HepG2 (cell line): ENCODE data around the gene TCF7L2. TPM values are rescaled to one million over a fixed set of nuclear protein-coding genes. Genes with fewer than 3 reads are reported as not detected.

ENCODE experiments used
- ATAC-seq: fragments of 200-7000 bp; cut with Tn5 transposase; 3 replicates; pipeline ENCODE4 v1.9.1; 2020; ENCODE audit warnings: mild to moderate bottlenecking, moderate library complexity
- BruUV-seq: library from RNA; stranded (reverse); fragments of 400-500 nt; replicated peaks from 2 replicates; lab custom pipeline; 2021; lab: Mats Ljungman, UMichigan
- CTCF ChIA-PET: fragments of 300-600 bp; formaldehyde crosslinking; extraction: SDS; loops from one replicate; lab custom pipeline; 2021; ENCODE audit warnings: low total read pairs, inconsistent platforms, low intra/inter-chr PET ratio; lab: Yijun Ruan, JAX
- POLR2A ChIA-PET: fragments of 350-600 bp; sonication (Branson Sonifier 250); formaldehyde crosslinking; loops from one replicate; lab custom pipeline; 2020; ENCODE audit warnings: antibody characterized with exemption, inconsistent platforms; lab: Yijun Ruan, JAX
- DNase-seq: peaks from one replicate; pipeline ENCODE4 v3.0.0-alpha.2; 2015; ENCODE audit warnings: low spot score
- FAIRE-seq: peaks from 3 replicates; lab custom pipeline; 2011; peaks lifted over from hg19 to GRCh38; lab: Jason Lieb, UNC
- H2AFZ ChIP-seq: one replicate; pipeline ENCODE4 v1.6.1; 2011; ENCODE audit warnings: low read length, inconsistent platforms
- H3K27ac ChIP-seq: fragments of 300-600 bp; 3 replicates; pipeline ENCODE4 v1.8.0; 2011; ENCODE audit warnings: mixed run types, mild to moderate bottlenecking, mixed read lengths, low read length, inconsistent platforms; ENCODE audit not compliant: insufficient read depth; ENCODE audit errors: extremely low read length
- H3K27me3 ChIP-seq, 2 experiments: fragments of 200-600 bp in 1 of 2; 2 replicates in 1 of 2; 3 replicates in 1 of 2; pipeline versions ENCODE4 v1.6.0 to v1.8.0; 2011; ENCODE audit warnings: low read length in 2 of 2, mild to moderate bottlenecking in 2 of 2, moderate library complexity in 2 of 2, inconsistent platforms in 1 of 2; ENCODE audit not compliant: insufficient read depth in 2 of 2, control insufficient read depth in 1 of 2
- H3K36me3 ChIP-seq, 2 experiments: fragments of 200-600 bp in 1 of 2; replicated peaks in 1 of 2; 2 replicates in 1 of 2; 3 replicates in 1 of 2; pipeline versions ENCODE4 v1.5.1 to v1.8.0; 2011; ENCODE audit warnings: low read length in 2 of 2, inconsistent platforms in 1 of 2; ENCODE audit not compliant: insufficient read depth in 2 of 2, control insufficient read depth in 1 of 2
- H3K4me1 ChIP-seq: 2 replicates; pipeline ENCODE4 v1.5.1; 2012; ENCODE audit warnings: low read length, inconsistent platforms; ENCODE audit not compliant: insufficient read depth
- H3K4me2 ChIP-seq: 2 replicates; pipeline ENCODE4 v1.6.0; 2011; ENCODE audit warnings: low read depth, low read length, inconsistent platforms
- H3K4me3 ChIP-seq, 3 experiments: fragments of 200-600 bp in 1 of 3; sonication (generic), shearing (Covaris generic) in 1 of 3; replicated peaks in 1 of 3; 2 replicates each; pipeline ENCODE4 v1.5.1; 2011 to 2016; ENCODE audit warnings: low read length in 3 of 3, inconsistent platforms in 2 of 3, low read depth in 2 of 3, mild to moderate bottlenecking in 2 of 3, control low read depth in 1 of 3, mixed read lengths in 1 of 3; ENCODE audit not compliant: insufficient read depth in 1 of 3
- H3K79me2 ChIP-seq: one replicate; pipeline ENCODE4 v1.6.1; 2011; ENCODE audit warnings: low read length, inconsistent platforms; ENCODE audit not compliant: insufficient read depth
- H3K9ac ChIP-seq: 2 replicates; pipeline ENCODE4 v1.6.0; 2011; ENCODE audit warnings: mild to moderate bottlenecking, low read depth, low read length, inconsistent platforms; ENCODE audit not compliant: insufficient read depth
- H3K9me3 ChIP-seq: 2 replicates; pipeline ENCODE4 v1.5.1; 2012; ENCODE audit warnings: mild to moderate bottlenecking, low read length
- H4K20me1 ChIP-seq: 2 replicates; pipeline ENCODE4 v1.6.0; 2011; ENCODE audit warnings: inconsistent platforms, mild to moderate bottlenecking, low read length, moderate library complexity; ENCODE audit not compliant: insufficient read depth
- ATF7 ChIP-seq, 2 experiments: fragments of 450-650 bp in 1 of 2; sonication (generic) in 1 of 2; formaldehyde crosslinking in 1 of 2; IDR thresholded peaks; 2 replicates each; pipeline versions ENCODE4 v1.4.0 to v1.6.1; 2016 to 2020; ENCODE audit warnings: antibody characterized with exemption in 1 of 2, mild to moderate bottlenecking in 1 of 2, missing genetic modification reagents in 1 of 2
- CEBPZ ChIP-seq: IDR thresholded peaks from 2 replicates; pipeline ENCODE4 v1.6.1; 2012; ENCODE audit warnings: low read length, improper control_type of control experiment
- MZF1 ChIP-seq: sonication (generic); formaldehyde crosslinking; IDR thresholded peaks from 2 replicates; pipeline ENCODE4 v1.8.1; 2023; ENCODE audit warnings: mild to moderate bottlenecking, missing genetic modification reagents, borderline replicate concordance
- PREB ChIP-seq: sonication (generic); formaldehyde crosslinking; IDR thresholded peaks from 2 replicates; pipeline ENCODE4 v1.4.0; 2020; ENCODE audit warnings: missing genetic modification reagents
- RFXAP ChIP-seq: sonication (generic); formaldehyde crosslinking; IDR thresholded peaks from 2 replicates; pipeline ENCODE4 v1.4.0; 2020; ENCODE audit warnings: missing genetic modification reagents, borderline replicate concordance
- SMAD3 ChIP-seq: sonication (generic); formaldehyde crosslinking; IDR thresholded peaks from 2 replicates; pipeline ENCODE4 v1.4.0; 2020; ENCODE audit warnings: missing genetic modification reagents
- SPEN ChIP-seq: sonication (generic); formaldehyde crosslinking; IDR thresholded peaks from 2 replicates; pipeline ENCODE4 v1.5.1; 2020; ENCODE audit warnings: low read depth, mild to moderate bottlenecking, missing genetic modification reagents
- TBP ChIP-seq: sonication (generic); formaldehyde crosslinking; IDR thresholded peaks from 2 replicates; pipeline ENCODE4 v1.5.0; 2020; ENCODE audit warnings: missing genetic modification reagents
- ZBTB44 ChIP-seq: sonication (generic); formaldehyde crosslinking; IDR thresholded peaks from 2 replicates; pipeline ENCODE4 v1.4.0; 2020; ENCODE audit warnings: missing genetic modification reagents
- ZC3H4 ChIP-seq: sonication (generic); formaldehyde crosslinking; IDR thresholded peaks from 2 replicates; pipeline ENCODE4 v1.4.0; 2020; ENCODE audit warnings: missing genetic modification reagents, borderline replicate concordance
- ZNF24 ChIP-seq: fragments of 450-650 bp; IDR thresholded peaks from 2 replicates; pipeline ENCODE4 v1.6.1; 2017; ENCODE audit warnings: antibody characterized with exemption, mild to moderate bottlenecking
- ZNF335 ChIP-seq: sonication (generic); formaldehyde crosslinking; IDR thresholded peaks from 2 replicates; pipeline ENCODE4 v1.4.0; 2020; ENCODE audit warnings: missing genetic modification reagents
- WGBS: methylation state at CpG from one replicate; pipeline ENCODE4 v1.1.6; 2017; ENCODE audit warnings: low lambda C conversion rate; 5-methylcytosine and 5-hydroxymethylcytosine counted together
- in situ Hi-C: cut with HindIII; loops from 2 replicates; pipeline ENCODE4 v1.10.0; 2017; ENCODE audit warnings: low pct_unique_long_range_greater_than_20kb; ENCODE audit not compliant: extremely low pct_ligation_motif_present
- intact Hi-C: fragments of 100-400 bp; cut with micrococcal nuclease; formaldehyde crosslinking; loops from one replicate; pipeline ENCODE4 v1.10.0; 2022; ENCODE audit not compliant: unreplicated experiment
- polyA plus RNA-seq, 8 experiments: library from polyadenylated mRNA; depleted of rRNA in 3 of 8; stranded (reverse) in 7 of 8; unstranded in 1 of 8; fragments of >200 nt; fragmentation: Illumina TruSeq in 4 of 8; extraction: Trizol in 4 of 8; gene quantifications; 2 replicates each; pipeline versions ENCODE4 v1.2.1 to v1.2.3, GENCODE V29; 2011 to 2016; ENCODE audit warnings: low read depth in 4 of 8, missing spikeins in 1 of 8, mixed read lengths in 1 of 8; ENCODE audit not compliant: insufficient read depth in 1 of 8
- total RNA-seq, 5 experiments: library from RNA; depleted of rRNA; stranded (reverse); fragments of >200 nt; fragmentation: Illumina TruSeq; extraction: Trizol; gene quantifications; 2 replicates each; pipeline ENCODE4 v1.2.3, GENCODE V29; 2016; ENCODE audit warnings: low read depth in 1 of 5

The TCF7L2 gene
- total and polyA plus RNA-seq, 2 of the 13 experiments (the other 11 are each of a cell fraction or from before 2014, with no cell fraction given): 3.9 to 13.7 TPM

- H3K4me2 ChIP-seq: no peak overlapping the region
- in situ Hi-C loops (no loop called here), intact Hi-C loops (no loop called here)
- no peaks in the 10 kb centered on the region for H4K20me1 ChIP-seq
- BruUV-seq: no TSS peak
- H3K4me3 ChIP-seq: no peak overlapping the region
- H2AFZ ChIP-seq: no peak overlapping the region
- peaks cover 8% of the 10 kb centered on the region for H3K4me1 ChIP-seq
- no peak for FAIRE-seq
- DNase-seq: no peak
- no peaks in the 10 kb centered on the region for H3K9me3 ChIP-seq
- H3K79me2 ChIP-seq: no peaks in the 10 kb centered on the region
- WGBS: 88% methylated on average over 4 of the region's 4 CpGs
- CTCF ChIA-PET: no interaction called here
- no peak for ATAC-seq
- POLR2A ChIA-PET: interaction anchor here (0.6 kb wide), 1 partner anchor 16 kb away, joined by 3 read pairs; no protein-coding TSS in a partner anchor
- TF ChIP-seq ATF7 (IDR thresholded peaks at IDR 0.05) (peak; percentile 66), ATF7 (CRISPR knock-in tag; IDR thresholded peaks at IDR 0.05) (no peak), ZBTB44 (no peak)
- no peaks in the 10 kb centered on the region for H3K36me3 ChIP-seq
- H3K27ac ChIP-seq: no peak overlapping the region
- no peak overlapping the region for H3K9ac ChIP-seq
- no peaks in the 10 kb centered on the region; a peak in 1 of 5 replicates for H3K27me3 ChIP-seq
These were observed 17.4 kb upstream of the TCF7L2 start for GRCh38 chr10:112932658-112933057.

GRCh38 chr10:112934193-112934592, 15.9 kb upstream of the TCF7L2 start:
- H3K27me3 ChIP-seq: no peaks in the 10 kb centered on the region; a peak in 1 of 5 replicates
- no peak for FAIRE-seq
- H3K9me3 ChIP-seq: no peaks in the 10 kb centered on the region
- intact Hi-C loops (no loop called here), in situ Hi-C loops (no loop called here)
- H3K36me3 ChIP-seq: no peaks in the 10 kb centered on the region
- no peaks in the 10 kb centered on the region for H4K20me1 ChIP-seq
- CTCF ChIA-PET: no interaction called here
- no peak for TF ChIP-seq CEBPZ
- no peak for TF ChIP-seq SPEN
- TF ChIP-seq ZNF335 (CRISPR knock-in tag): no peak
- no peak for TF ChIP-seq RFXAP (CRISPR knock-in tag)
- TF ChIP-seq ZC3H4: no peak
- no peak for TF ChIP-seq ZNF24
- no peak for TF ChIP-seq PREB (CRISPR knock-in tag)
- no peak for TF ChIP-seq TBP
- TF ChIP-seq SMAD3 (CRISPR knock-in tag): no peak
- no peak for TF ChIP-seq MZF1 (CRISPR knock-in tag)
- H3K27ac ChIP-seq: no peak overlapping the region
- peaks cover 9% of the 10 kb centered on the region for H3K4me1 ChIP-seq
- no peak overlapping the region for H3K4me3 ChIP-seq
- BruUV-seq: no TSS peak
- H2AFZ ChIP-seq: no peak overlapping the region
- no peak for DNase-seq
- H3K9ac ChIP-seq: no peak overlapping the region
- WGBS: 0% methylated on average over 2 of the region's 2 CpGs
- POLR2A ChIA-PET: no interaction called here
- no peak overlapping the region for H3K4me2 ChIP-seq
- no peak for ATAC-seq
- H3K79me2 ChIP-seq: no peaks in the 10 kb centered on the region
